ENCODE measurements around the gene LMBRD1.

DNA sequence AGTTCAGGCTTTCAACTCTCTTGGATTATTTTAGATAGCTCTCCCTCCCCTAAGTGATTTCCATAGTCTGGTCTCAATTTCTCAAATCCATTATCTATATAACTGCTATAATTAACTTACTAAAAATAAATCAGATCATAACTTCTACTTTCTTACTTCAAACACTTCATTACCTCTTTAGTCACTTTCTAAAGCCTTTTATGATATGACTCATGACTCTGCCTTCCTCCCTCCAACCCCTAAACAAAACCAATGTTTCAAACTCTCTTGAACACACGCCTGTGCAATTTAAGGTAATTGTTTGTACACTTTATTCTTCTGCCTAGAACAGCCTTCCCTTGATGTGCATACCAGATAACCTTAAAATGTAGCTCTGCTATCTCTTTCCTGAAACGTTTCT, 100.5 kb downstream of the LMBRD1 start:
- TF ChIP-seq CTCF (tag by site-specific recombination; IDR thresholded peaks at IDR 0.05), result no peak
- TF ChIP-seq, protein P1, sequence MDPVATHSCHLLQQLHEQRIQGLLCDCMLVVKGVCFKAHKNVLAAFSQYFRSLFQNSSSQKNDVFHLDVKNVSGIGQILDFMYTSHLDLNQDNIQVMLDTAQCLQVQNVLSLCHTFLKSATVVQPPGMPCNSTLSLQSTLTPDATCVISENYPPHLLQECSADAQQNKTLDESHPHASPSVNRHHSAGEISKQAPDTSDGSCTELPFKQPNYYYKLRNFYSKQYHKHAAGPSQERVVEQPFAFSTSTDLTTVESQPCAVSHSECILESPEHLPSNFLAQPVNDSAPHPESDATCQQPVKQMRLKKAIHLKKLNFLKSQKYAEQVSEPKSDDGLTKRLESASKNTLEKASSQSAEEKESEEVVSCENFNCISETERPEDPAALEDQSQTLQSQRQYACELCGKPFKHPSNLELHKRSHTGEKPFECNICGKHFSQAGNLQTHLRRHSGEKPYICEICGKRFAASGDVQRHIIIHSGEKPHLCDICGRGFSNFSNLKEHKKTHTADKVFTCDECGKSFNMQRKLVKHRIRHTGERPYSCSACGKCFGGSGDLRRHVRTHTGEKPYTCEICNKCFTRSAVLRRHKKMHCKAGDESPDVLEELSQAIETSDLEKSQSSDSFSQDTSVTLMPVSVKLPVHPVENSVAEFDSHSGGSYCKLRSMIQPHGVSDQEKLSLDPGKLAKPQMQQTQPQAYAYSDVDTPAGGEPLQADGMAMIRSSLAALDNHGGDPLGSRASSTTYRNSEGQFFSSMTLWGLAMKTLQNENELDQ (tag by site-specific recombination; IDR thresholded peaks at IDR 0.05; ENCODE audit: low read depth), result no peak
- TF ChIP-seq SALL2 (tag by site-specific recombination; IDR thresholded peaks at IDR 0.05; ENCODE audit: borderline replicate concordance), result no peak
- TF ChIP-seq ZNF398 (tag by site-specific recombination; IDR thresholded peaks at IDR 0.05), result no peak
- TF ChIP-seq PRDM1 (tag by site-specific recombination; IDR thresholded peaks at IDR 0.05), result no peak
- no peak for TF ChIP-seq ZNF146 (tag by site-specific recombination; IDR thresholded peaks at IDR 0.05)
